Hepatic stellate cell (primary cell): ENCODE data around the gene TNFRSF1A.
"Not testable (repeated sequence)": the region's sequence is repeated elsewhere in the genome, so short reads cannot be mapped to it uniquely, and the experiment has no call there.

Experiments used
- DNase-seq: peaks from one replicate; pipeline ENCODE4 v3.0.0; 2011; ENCODE audit warnings: low spot score

Gene TNFRSF1A

DNA sequence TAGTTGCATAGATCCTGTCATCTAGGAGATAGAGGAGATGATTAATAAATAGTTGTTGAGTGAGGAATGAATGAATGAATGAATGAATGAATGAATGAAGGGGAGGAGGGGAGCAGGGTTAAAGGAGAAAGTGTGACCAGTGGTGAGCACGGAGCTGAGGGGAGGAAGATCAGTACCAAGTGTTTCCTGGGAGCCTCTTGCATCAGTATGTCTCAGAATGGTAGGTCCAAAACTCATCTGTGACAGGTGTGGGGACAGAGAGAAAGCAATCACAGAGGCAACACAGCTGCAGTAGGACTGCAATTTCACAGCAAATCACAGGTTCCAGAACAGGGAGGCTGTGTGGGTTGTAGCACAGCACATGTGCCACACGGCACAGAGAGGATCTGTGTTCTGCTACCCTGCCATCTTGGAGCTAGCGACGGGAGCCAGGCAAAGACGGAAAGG, 14.5 kb upstream of the TNFRSF1A start:
- DNase-seq, result no peak

GRCh38 chr12:6355491-6356373, 13.9 kb upstream of the TNFRSF1A start:
- DNase-seq, result no peak

- no peak for DNase-seq
These were observed 12.9 kb upstream of the TNFRSF1A start for GRCh38 chr12:6354495-6355393.

- no peak for DNase-seq
These were observed 10.6 kb upstream of the TNFRSF1A start for GRCh38 chr12:6352193-6353173.

- no peak for DNase-seq
These were observed 9.7 kb upstream of the TNFRSF1A start for GRCh38 chr12:6351622-6352021.

DNA sequence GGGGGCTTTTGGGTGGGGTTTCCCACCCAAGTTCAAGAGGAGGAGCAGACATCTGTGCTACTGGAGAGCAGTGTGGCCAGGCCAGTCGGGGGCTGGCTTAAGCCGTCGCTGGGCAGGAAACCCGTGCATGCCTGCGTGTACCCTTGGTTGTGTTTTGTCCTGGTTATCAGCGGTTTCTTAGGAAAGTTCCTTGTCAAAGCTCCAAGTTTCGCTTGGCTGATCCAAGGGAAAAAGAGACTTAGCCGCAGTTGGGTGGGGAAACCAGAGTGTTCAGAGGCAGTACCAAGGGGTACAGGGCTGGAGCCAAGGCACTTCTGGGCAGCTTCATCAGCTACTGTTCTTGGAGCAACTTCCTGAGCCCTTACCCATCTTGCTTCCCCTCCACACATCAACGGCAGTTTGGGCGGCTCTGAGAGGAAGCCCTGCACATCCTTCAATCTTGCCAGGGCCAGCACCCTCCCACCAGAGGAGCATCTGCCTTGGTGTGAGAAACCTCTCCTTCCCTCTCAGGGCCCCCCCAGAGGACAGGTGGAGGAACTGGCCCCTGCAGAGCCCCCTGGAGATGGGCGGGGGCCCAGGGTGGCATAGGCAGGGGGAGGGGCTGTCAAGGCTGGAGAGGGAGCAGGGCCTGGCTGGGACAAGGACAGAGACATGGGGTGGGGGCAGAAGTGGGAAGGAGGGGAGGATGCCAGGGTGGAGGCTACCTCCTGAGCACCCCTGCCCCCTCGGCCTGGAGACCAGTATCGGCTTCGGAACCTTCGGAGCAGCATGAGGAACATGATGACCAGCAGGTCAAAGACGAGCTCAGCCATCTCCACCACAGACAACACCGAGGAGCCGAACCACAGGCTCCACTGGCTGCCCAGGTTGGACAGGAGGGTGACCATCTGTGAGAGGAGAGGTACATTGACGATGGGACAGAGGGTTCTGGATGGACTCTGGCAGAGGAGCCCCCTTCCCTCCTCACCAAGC, 5.8 kb upstream of the TNFRSF1A start:
- peak; percentile 76 for DNase-seq

DNA sequence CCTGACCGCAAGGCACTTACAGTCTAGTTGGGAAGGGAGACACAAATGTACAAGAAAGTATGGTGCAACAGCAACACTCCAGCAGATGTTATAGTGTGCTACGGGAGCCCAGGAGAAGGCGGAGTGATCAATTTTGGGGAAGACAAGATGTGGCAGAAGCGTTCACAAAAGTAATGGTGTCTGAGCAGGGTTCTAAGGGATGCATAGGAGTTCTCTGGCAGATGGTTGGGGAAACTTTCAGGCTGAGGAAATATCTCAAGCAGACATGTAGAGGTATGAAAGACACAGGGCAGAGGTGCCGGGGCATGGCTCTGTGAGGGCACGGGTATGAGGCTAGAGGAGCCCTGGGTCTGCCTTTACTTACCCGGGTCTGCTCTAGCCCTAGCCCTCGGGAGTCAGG, 5.1 kb upstream of the TNFRSF1A start:
- no peak for DNase-seq

DNA sequence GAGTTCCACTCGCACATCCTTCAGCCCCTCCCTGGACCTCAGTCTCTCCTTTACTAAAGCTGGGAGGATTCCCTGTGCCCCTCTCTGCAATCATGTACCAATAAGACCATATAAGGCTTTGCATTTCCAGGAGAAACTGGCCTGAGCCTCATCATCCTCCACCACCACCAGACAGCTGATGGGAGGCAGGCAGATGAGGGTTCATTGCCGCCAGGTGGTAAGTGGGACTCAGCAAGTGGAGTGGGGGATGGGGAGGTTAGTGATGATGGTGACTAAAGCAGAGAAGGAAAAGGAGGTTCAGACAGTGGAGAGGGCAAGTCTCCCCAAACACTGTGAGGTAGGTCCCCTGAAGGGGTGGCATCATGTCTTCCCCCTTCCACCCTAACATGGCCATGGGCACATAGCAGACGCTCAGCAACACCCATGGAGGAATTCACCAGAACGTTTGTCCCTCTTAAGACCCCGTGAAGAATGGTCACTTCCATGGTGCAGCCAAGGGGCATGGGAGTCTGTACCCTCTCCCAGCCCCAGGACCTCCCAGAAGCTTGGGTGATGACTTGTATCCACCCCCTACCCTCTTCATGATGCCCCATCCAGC, 4.5 kb upstream of the TNFRSF1A start:
- no peak for DNase-seq

DNA sequence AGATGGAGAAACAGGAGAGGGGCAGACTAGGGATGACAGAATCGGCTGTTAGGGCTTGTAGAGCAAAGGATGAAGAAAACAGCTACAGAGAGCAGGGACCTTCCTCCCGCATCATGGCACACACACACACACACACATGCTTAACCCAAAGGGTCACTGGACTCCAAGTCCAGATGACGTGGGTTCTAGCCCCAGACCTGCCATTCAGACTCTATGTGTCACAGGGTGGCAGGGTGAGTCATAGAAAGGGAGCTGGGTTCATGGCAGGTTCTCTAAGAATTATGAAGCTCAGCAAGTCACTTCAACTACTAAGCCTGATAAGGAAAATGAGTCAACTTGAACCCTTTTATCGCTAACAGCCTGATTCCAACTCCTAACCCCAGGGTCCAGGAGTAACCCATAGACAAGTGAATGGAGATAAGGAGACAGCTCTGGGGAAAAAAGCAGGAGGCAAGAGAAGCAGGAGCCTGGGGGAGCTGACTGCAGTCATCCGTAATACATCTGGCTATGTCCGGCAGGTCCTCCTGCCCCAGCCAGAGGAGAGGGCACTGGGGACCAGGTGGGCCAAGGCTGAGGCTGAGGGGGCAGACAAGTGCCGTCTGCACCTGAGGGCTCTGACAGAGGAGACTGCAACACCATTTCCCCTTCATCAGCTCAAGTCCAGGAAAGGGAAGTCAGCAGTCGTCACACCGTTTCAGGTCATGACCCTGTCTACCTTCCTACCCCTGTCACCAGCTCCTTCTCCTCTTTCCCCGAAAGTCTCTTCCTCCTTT, 3.6 kb upstream of the TNFRSF1A start:
- peak; percentile 92 for DNase-seq

DNA sequence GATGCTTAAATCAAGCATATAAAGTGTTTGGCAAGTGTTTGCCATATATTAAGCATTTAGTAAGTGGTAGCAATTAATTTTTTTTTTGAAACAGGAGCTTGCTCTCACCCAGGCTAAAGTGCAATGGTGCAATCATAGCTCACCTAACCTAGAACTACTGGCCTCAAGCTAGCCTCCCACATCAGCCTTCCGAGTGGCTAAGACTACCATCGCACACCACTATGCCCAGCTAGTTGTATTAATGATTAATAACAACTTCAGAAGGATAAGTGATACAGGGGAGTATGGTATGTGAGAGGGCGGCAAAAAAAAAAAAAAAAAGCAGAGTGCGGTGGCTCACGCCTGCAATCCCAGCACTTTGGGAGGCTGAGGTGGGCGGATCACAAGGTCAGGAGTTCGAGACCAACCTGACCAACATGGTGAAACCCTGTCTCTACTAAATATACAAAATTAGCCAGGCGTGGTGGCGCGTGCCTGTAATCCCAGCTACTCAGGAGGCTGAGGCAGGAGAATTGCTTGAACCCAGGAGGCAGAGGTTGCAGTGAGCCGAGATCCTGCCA, 2.3 kb upstream of the TNFRSF1A start:
- not testable (repeated sequence) for DNase-seq

GRCh38 chr12:6343518-6343917, 1.6 kb upstream of the TNFRSF1A start:
- DNase-seq, result no peak

DNA sequence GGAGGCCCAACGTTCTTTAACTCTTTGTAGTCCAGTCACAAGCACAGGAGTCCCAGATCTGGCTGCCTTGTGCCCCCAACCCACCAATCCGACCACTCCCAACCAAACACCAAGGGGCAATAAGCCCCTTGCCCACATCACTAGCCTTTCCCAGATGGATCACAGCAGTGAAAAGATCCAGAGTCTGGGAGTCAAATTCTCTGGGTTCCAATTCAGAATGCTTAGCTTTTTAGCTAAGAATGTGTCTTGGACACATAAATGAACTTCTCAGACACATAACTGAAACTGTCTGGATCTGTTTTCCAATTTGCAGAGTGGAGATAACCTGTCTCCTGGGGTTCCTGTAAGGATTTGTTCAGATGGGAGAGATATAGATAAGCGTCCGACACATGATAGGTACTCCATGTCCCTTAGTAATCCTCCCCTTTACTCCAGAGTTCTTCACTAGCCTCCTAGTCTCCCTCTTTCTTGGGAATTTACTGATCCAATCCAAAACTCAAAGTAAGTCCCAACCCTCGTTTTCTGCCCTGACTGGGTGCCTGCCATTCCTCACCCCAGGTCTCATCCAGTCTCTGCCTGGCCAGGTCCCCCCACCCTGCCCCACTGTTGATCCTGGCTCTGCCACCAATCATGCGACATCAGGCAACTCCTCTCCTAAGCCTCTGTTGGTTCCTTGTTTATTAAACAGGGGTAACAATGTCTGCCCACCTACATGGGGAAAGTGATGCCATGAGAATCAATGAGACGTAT, 439 bp upstream of the TNFRSF1A start:
- DNase-seq, result no peak

DNA sequence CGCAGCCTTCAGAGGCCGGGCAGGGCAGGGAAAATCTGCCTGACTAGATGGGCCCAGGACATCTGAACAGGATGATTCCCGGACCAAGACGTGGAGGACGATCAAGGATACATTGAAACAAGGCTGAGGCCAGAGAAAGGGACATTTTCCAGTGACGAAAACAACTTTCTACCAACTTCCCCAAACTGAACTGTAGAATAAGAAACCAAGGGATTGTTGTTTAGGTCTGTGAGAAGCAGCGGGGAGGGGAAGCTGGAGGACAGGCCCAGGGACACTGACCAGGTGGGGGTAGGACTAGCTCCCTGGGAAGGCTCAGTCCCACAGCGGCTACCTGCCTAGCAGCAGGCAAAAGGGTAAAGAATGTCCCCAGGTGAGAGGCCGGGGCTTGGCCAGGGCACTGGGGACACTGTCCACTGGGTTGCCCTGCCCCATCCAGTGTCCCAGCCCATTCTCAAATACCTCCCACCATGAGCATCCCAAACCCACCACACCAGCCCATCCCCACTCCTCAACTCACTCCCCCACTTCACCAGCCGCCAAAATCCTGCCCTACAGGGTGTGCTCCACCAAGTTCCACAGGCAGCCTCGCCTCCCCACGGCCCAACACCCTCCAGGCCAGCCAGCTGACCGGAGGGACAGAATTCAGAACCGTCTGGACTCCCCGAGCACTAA, 995 bp downstream of the TNFRSF1A start:
- DNase-seq, result no peak

GRCh38 chr12:6340032-6340638, 1.7 kb downstream of the TNFRSF1A start:
- DNase-seq, result peak; percentile 83

- DNase-seq, result no peak
These were observed 2.9 kb downstream of the TNFRSF1A start for GRCh38 chr12:6338955-6339354.

DNA sequence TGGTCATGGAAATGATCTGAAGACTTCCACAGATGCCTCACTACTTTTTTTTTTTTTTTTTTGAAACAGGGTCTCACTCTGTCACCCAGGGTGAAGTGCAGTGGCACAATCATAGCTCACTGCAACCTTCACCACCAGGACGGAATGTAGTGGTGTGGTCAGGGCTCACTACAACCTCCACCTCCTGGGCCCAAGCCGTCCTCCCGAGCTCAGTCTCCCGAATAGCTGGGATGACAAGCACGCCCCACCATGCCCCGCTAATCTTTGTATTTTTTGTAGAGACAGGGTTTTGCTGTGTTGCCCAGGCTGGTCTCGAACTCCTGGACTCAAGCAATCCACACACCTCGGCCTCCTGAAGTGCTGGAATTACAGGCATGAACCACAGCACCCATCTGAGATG, 3.3 kb downstream of the TNFRSF1A start:
- not testable (repeated sequence) for DNase-seq

GRCh38 chr12:6337958-6338433, 3.9 kb downstream of the TNFRSF1A start:
- DNase-seq, result no peak
